ENCODE results near the gene COLEC12. TPM values are rescaled to one million over a fixed set of nuclear protein-coding genes. Genes with fewer than 3 reads are reported as not detected.

COLEC12 gene
- total RNA-seq, 1 donor: 0.21 TPM

DNA sequence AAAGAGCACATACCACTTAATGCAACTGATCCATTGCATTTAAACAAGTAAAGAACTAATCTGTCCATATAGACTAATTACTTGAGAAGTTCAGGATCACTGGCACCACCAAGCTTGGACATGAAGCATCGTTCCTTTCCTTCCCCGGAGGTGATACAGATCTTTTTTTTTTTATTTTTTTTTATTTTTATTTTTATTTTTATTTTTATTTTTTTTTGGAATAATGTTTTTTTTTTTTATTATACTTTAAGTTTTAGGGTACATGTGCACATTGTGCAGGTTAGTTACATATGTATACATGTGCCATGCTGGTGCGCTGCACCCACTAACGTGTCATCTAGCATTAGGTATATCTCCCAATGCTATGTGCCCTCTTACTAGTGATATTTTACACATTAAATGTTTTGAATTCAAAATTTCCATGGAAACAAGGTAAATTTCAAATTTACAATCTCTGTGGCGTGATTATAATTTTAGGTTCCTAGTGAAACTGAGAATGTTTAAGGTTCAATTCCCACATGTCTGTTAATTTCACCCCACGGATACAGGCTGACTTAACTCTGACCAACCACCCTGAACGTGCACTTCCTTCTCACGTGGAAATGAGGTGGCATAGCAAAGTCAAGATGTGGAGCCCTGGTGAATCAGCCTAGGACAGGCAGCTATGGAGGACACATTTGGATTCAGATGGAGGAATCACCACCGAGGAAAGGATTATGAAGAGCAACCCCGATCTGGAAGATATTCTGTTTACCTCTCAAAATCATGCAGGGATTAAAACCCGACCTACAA lies 131.1 kb downstream of the COLEC12 start:
- H3K4me3 ChIP-seq (ENCODE audit: low read length): no peak overlapping the region
- no peaks in the 10 kb centered on the region for H3K9me3 ChIP-seq (ENCODE audit: low read depth, low read length)
- no peaks in the 10 kb centered on the region for H3K27me3 ChIP-seq (ENCODE audit: insufficient read depth, low read length)
- H3K4me1 ChIP-seq (ENCODE audit: insufficient read depth, low read length): peaks cover 26% of the 10 kb centered on the region

DNA sequence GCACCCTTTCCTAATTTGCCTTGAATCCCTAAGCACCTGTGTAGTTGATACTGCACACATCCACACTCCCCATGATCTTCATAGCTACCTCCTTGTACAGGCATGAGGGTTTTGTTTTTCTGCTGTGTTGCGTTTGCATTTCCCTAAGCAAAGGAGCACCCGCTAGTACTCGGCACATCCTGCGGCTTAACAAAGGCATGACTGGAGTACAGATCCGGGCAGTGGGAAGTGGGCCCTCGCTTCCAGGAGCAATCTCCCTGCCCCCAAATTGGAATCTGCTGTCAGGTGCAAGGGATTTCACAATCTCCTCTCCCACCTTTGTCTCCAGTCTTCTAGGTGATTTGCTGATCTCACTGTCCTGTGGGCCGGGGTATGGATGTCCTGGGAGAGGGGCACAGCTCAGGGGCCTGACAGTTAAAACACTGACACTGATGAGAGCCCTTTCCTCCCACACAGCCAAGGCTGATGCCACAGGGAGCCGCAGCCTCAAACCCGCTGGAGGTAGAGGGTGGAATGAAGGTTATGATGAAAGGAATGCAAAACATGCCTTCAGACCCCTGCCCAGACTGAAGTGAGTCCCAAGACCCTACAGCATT lies 133.9 kb downstream of the COLEC12 start:
- Histone ChIP-seq H3K9me3 (ENCODE audit: low read depth, low read length) (no peaks in the 10 kb centered on the region), H3K4me3 (ENCODE audit: low read length) (no peak overlapping the region), H3K4me1 (ENCODE audit: insufficient read depth, low read length) (peaks cover 33% of the 10 kb centered on the region), H3K27me3 (ENCODE audit: insufficient read depth, low read length) (no peaks in the 10 kb centered on the region)

DNA sequence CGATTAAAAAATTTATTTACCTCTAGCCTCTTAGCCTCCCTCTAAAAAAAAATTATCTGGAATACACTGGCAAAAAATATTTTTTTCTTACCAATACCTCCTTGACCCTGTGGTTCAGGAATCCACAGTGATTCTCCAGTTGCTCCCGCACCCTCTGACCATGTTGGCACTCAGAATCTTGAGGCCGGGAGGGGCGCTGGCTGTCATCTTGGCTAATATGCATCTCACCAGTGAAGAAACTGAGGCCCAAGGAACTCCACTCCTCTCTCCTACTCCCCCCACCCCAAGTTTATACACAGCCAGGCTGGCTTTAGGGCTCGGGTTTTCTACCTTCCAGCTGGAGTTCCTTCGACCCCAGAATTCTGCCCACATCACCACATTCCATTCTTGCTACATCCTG lies 134.8 kb downstream of the COLEC12 start:
- Histone ChIP-seq H3K4me3 (ENCODE audit: low read length) (no peak overlapping the region), H3K27me3 (ENCODE audit: insufficient read depth, low read length) (no peaks in the 10 kb centered on the region), H3K4me1 (ENCODE audit: insufficient read depth, low read length) (peaks cover 32% of the 10 kb centered on the region), H3K9me3 (ENCODE audit: low read depth, low read length) (no peaks in the 10 kb centered on the region)

DNA sequence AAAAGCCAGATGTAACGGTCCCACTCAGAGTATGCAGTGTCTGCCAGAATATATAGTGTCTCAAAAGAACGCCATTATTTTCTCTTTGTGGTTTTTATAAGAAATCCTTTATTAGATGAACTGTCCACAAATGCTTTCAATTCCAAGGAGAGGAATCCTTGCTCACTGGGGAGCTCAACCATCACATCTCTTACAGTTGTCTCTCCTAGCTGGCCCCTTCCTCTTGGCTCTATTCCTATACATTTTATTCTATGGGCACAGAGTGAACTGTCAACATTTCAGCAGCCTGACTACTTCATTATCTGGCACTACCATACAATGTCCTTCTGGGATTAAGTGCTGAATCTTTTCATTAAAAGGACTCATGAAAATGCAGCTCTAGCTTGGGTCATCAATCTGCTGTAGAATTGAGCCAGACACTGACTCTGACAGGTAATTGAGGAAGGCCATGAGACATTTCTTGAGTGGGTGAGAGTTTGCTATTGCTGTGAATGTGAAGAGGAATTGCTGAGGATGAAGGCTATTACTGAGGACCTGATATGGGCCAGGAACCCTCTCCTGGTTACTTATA lies 136.2 kb downstream of the COLEC12 start:
- no peak overlapping the region for H3K4me3 ChIP-seq (ENCODE audit: low read length)
- peaks cover 28% of the 10 kb centered on the region for H3K4me1 ChIP-seq (ENCODE audit: insufficient read depth, low read length)
- no peaks in the 10 kb centered on the region for H3K27me3 ChIP-seq (ENCODE audit: insufficient read depth, low read length)
- H3K9me3 ChIP-seq (ENCODE audit: low read depth, low read length): no peaks in the 10 kb centered on the region

DNA sequence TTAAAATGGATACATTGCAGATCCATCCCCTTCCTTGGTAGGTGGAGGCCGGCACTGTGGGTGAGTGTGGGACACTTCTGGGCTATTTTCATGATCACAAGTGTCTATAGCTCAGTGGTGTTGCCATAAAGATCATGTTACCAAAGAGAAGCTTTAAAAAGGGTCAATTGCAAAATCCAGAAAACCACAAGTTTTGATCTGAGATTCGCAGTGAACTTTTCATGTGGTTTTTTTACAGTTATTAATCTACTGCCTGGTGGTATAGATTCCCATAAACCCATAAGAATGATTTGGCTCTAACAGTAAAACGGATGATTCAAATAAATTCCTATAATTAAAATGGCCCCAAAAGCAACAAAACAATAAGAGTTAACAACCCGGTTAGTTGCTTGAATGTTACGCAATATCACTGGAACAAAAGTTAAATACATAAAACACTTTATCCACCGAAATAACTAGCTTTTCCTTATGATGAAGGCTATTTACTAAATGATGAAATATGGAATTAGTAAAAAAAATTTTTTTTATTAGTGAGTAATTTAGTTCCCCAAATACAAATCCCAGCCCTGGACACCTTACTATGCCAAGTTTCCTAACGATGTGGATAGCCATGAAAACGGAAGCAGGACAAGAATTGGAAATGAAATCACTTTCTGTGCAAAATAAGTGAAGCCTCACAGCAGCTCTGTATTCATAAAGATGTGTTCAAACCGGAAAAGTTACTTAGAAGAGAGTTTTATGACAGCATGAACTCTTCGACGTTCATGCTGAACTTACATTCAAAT lies 137.0 kb downstream of the COLEC12 start:
- H3K4me3 ChIP-seq (ENCODE audit: low read length): no peak overlapping the region

DNA sequence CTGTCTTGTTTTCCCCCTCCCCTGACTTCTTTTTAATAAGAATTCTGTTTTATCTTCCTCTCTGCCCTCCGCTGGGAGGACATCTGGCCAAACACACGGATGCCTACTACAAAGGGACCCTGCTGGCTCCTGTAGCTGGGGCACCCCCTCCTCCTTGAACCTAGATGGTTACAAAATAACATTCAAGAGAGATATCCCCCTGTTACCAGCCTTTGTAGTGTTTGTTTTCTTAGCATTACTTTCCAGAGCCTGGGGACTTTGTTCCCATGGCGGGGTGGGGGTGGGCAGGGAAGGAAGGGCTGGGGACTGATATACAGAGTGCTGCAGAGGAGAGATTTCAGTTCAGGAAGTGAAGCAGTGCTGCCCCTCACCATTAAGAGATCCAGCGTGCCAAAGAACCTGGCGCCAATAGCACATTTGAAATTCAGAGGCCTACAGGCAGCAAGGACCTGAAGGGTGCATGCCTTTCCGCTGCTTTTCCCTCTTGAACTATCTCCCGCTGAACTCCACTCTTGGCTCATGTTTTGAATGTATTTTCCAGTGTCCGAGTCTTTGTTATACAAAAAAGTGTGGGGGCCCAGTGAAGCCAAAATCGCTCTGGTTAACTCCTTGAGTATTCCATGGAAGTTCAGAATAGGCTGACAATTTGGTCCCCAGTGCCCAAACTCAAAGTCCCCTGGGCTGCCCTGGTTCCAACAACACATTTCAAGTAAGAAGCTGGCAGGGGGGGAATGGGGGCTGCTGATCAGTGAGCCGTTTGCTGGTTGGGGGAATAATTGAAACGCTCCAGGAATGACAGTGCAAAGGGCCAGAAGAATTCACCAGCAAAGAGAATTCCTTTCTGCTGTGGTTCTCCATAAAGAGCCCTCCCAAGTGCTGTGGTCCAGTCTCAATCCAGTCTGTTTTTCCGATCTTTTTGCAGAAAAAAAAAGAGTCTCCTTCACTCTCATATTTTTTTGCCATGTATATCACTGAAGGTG lies 137.9 kb downstream of the COLEC12 start:
- no peaks in the 10 kb centered on the region for H3K27me3 ChIP-seq (ENCODE audit: insufficient read depth, low read length)
- no peaks in the 10 kb centered on the region for H3K9me3 ChIP-seq (ENCODE audit: low read depth, low read length)
- peaks cover 28% of the 10 kb centered on the region for H3K4me1 ChIP-seq (ENCODE audit: insufficient read depth, low read length)
- no peak overlapping the region for H3K4me3 ChIP-seq (ENCODE audit: low read length)

More for the DNA sequence above, 137.0 kb downstream of the COLEC12 start:
- peaks cover 28% of the 10 kb centered on the region for H3K4me1 ChIP-seq (ENCODE audit: insufficient read depth, low read length)
- no peaks in the 10 kb centered on the region for H3K9me3 ChIP-seq (ENCODE audit: low read depth, low read length)
- no peaks in the 10 kb centered on the region for H3K27me3 ChIP-seq (ENCODE audit: insufficient read depth, low read length)

DNA sequence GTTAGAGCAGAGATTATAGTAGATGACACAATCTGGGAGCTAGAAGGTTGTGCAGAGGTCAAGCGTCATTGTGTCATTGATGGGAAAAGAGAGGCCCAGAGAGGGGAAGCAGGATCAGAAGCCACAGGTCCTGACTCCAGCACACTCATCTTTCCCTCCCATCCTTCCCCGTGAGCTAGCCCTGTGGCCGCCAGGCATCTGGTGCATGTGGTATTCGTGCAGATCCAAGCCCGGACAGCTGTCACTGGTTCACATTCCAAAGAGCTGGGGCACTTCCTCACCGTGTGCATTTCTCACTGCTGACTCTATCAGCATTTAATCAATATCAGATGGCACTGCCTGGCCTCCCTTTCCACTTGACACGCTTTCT lies 138.6 kb downstream of the COLEC12 start:
- Histone ChIP-seq H3K4me1 (ENCODE audit: insufficient read depth, low read length) (peaks cover 28% of the 10 kb centered on the region), H3K27me3 (ENCODE audit: insufficient read depth, low read length) (no peaks in the 10 kb centered on the region), H3K9me3 (ENCODE audit: low read depth, low read length) (no peaks in the 10 kb centered on the region), H3K4me3 (ENCODE audit: low read length) (no peak overlapping the region)

DNA sequence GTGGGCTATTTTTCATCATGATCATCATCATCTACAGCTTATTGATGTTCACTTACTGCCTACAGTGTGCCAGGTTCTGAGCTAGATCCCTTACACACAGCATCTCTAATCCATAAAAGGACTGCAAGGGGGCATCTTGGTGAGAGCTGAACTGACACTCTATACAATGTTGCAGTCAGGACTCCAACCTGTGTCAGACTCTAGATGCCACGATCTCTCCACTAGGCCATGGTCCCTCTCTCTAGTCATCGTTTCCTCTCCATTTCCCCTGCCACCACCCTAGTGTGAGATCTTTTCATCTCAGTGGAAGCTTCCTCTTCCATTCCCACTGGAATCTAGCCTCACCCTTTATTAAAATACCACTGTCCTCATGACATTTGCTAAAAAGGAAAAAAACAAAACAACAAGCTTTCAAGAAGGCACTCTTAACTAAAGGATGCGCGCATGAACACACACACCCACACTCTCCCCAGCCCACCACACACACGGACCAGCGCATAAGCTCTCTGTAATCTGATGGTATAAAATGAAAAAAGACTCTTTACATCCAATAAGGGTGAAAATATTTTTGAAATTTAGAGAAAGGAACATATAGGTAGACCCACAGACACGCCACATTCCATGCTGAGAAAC lies 139.3 kb downstream of the COLEC12 start:
- Histone ChIP-seq H3K27me3 (ENCODE audit: insufficient read depth, low read length) (no peaks in the 10 kb centered on the region), H3K9me3 (ENCODE audit: low read depth, low read length) (no peaks in the 10 kb centered on the region), H3K4me1 (ENCODE audit: insufficient read depth, low read length) (peaks cover 28% of the 10 kb centered on the region), H3K4me3 (ENCODE audit: low read length) (no peak overlapping the region)

DNA sequence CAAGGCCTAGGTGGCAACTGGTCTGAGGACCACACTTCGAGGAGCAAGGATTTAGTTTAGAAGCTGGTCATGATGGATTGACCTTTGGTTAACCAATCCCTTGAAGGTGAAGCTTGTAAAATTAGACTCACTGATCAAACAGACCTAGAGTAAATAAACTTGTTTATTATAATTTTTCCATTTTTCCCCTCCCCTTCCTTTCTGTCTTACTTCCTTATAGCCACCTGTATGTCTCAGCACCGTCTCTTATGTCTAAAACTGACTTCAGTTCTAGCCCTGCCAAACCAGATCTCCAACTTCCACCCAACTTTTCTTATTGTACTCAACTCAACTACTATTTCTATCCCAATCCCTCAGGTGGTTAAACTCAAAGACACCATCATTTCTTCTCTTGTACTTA lies 139.8 kb downstream of the COLEC12 start:
- no peak overlapping the region for H3K4me3 ChIP-seq (ENCODE audit: low read length)
- no peaks in the 10 kb centered on the region for H3K9me3 ChIP-seq (ENCODE audit: low read depth, low read length)
- H3K4me1 ChIP-seq (ENCODE audit: insufficient read depth, low read length): peaks cover 28% of the 10 kb centered on the region
- H3K27me3 ChIP-seq (ENCODE audit: insufficient read depth, low read length): no peaks in the 10 kb centered on the region

DNA sequence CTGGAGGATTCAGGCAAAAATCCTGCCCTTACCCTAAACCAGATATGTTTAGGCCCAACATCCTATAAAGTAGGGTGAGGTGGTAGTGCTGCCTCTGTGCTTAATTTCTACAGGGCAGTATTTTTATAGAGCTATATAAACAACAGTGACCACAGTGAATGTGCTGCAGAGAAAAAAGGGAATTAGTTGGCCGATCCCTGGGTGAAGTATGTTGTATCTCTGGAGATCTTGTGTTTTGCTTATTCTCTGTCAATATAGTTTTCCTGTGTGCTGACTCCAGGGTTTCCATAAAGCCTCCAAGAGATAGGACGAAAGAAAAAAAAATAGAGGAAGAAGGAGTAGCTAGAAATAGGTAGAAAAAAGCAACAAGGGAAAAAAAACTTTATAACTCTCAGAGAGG lies 143.7 kb downstream of the COLEC12 start:
- H3K27me3 ChIP-seq (ENCODE audit: insufficient read depth, low read length): no peaks in the 10 kb centered on the region
- H3K4me3 ChIP-seq (ENCODE audit: low read length): no peak overlapping the region
- H3K4me1 ChIP-seq (ENCODE audit: insufficient read depth, low read length): peaks cover 11% of the 10 kb centered on the region
- no peaks in the 10 kb centered on the region for H3K9me3 ChIP-seq (ENCODE audit: low read depth, low read length)

DNA sequence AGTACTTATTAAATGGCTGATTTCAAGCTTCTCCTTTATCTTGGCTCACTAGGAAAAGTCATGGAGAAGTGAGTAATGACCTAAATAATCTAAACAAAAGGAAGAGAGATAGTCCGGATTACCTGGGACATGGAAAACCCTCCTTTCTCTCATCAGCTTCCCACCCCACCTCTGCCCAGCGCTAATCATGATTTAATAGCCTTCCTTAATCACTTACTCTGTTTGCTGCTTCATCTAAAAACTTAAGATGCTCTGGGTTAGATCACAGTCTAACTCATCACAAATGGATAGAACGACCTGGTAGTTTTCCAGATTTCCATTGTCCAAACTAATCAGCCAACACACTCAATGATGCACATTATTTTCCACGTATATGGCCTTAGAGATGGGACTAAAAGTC lies 144.8 kb downstream of the COLEC12 start:
- peaks cover under 1% of the 10 kb centered on the region for H3K4me1 ChIP-seq (ENCODE audit: insufficient read depth, low read length)
- no peak overlapping the region for H3K4me3 ChIP-seq (ENCODE audit: low read length)
- no peaks in the 10 kb centered on the region for H3K27me3 ChIP-seq (ENCODE audit: insufficient read depth, low read length)
- no peaks in the 10 kb centered on the region for H3K9me3 ChIP-seq (ENCODE audit: low read depth, low read length)

DNA sequence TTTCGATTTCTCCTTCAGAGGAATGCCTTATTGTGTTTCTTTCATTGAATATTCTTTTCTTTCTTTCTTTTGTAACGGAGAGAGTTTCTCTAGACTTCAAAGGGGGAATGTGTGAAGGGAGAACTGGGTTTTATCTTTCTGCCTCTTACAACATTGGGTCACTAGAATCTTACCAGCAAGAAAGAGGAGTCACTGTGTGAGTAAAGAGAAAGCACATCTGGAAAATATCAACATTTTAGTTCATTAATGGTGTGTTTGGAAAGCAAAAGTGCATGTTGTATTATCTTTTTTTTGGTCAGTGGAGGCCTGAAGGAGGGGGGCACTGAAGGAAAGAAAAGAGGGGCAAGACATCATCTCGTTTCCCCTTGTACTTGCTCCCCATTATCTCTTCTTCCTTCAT lies 146.0 kb downstream of the COLEC12 start:
- H3K4me1 ChIP-seq (ENCODE audit: insufficient read depth, low read length): no peaks in the 10 kb centered on the region
- H3K27me3 ChIP-seq (ENCODE audit: insufficient read depth, low read length): no peaks in the 10 kb centered on the region
- H3K4me3 ChIP-seq (ENCODE audit: low read length): no peak overlapping the region
- H3K9me3 ChIP-seq (ENCODE audit: low read depth, low read length): no peaks in the 10 kb centered on the region

DNA sequence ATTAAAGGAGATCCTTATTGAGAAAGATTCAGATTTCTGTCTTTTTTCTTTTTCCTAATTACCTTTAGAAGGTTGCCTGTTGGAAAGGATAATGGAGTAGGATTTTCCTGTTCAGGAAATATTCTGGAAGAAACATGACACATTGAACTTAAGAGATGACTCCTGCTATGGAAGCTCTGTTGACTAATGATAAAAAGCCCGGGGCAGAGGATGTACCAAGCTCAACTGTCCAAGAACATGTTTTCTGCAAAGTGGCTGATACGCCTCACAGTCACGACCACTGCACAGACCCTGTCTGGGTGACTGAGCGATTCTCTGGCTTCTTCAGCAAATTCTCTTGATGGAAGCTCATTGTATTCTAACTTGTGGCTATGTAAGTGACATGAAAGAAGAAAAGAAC lies 146.5 kb downstream of the COLEC12 start:
- H3K4me3 ChIP-seq (ENCODE audit: low read length): no peak overlapping the region

DNA sequence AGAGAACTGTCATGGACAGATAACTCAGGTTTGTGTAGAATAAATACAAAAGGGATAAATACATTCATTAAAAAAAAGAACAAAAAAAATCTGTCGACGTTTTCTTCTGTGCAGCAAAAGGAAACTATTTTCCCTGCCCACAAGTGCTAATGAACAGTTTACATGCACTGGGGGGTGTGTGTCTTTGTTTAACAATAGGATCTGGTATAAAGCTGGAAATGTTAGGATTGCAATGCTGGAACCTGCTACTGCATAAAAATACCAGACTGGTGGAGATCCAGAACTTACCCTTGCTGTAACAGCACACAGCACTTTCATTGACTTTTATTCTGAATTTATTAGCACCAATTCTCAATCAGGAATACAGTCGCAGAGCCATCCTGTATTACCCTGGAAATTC lies 148.1 kb downstream of the COLEC12 start:
- Histone ChIP-seq H3K4me1 (ENCODE audit: insufficient read depth, low read length) (no peaks in the 10 kb centered on the region), H3K4me3 (ENCODE audit: low read length) (no peak overlapping the region), H3K9me3 (ENCODE audit: low read depth, low read length) (no peaks in the 10 kb centered on the region), H3K27me3 (ENCODE audit: insufficient read depth, low read length) (no peaks in the 10 kb centered on the region)

More for the DNA sequence above, 146.5 kb downstream of the COLEC12 start:
- H3K27me3 ChIP-seq (ENCODE audit: insufficient read depth, low read length): no peaks in the 10 kb centered on the region
- H3K4me1 ChIP-seq (ENCODE audit: insufficient read depth, low read length): no peaks in the 10 kb centered on the region
- no peaks in the 10 kb centered on the region for H3K9me3 ChIP-seq (ENCODE audit: low read depth, low read length)
